Upper lobe of left lung (tissue), 4 donors: ENCODE data around the gene LRRC31.

Source experiments
- POLR2A ChIP-seq, 4 donors: fragments of 450-650 bp; IDR thresholded peaks; one replicate each; pipeline ENCODE4 v1.5.1; 2016 to 2017; ENCODE audit warnings: antibody characterized with exemption in 4 of 4, mild to moderate bottlenecking in 2 of 4
- POLR2AphosphoS5 ChIP-seq, 2 donors: sonication (generic); formaldehyde crosslinking; IDR thresholded peaks; one replicate each; pipeline ENCODE4 v1.5.1; 2017; ENCODE audit warnings: antibody characterized with exemption in 2 of 2
- TF ChIP-seq, protein P1 (sequence below), 6 experiments: fragments of 450-650 bp in 4 of 6; fragments of 200-600 bp in 2 of 6; sonication (generic) in 2 of 6; IDR thresholded peaks; one replicate each; pipeline ENCODE4 v1.5.1; 2016 to 2019; ENCODE audit warnings: antibody characterized with exemption in 6 of 6

- TF ChIP-seq POLR2AphosphoS5 (IDR thresholded peaks at IDR 0.05) = no peak
- TF ChIP-seq, protein P1, sequence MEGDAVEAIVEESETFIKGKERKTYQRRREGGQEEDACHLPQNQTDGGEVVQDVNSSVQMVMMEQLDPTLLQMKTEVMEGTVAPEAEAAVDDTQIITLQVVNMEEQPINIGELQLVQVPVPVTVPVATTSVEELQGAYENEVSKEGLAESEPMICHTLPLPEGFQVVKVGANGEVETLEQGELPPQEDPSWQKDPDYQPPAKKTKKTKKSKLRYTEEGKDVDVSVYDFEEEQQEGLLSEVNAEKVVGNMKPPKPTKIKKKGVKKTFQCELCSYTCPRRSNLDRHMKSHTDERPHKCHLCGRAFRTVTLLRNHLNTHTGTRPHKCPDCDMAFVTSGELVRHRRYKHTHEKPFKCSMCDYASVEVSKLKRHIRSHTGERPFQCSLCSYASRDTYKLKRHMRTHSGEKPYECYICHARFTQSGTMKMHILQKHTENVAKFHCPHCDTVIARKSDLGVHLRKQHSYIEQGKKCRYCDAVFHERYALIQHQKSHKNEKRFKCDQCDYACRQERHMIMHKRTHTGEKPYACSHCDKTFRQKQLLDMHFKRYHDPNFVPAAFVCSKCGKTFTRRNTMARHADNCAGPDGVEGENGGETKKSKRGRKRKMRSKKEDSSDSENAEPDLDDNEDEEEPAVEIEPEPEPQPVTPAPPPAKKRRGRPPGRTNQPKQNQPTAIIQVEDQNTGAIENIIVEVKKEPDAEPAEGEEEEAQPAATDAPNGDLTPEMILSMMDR (IDR thresholded peaks at IDR 0.05) = no peak
- no peak for TF ChIP-seq POLR2A (IDR thresholded peaks at IDR 0.05)
Measured at GRCh38 chr3:169865176-169865767, 4.5 kb downstream of the LRRC31 start.
